Activated CD4-positive, alpha-beta T cell treated with anti-CD3 and anti-CD28 coated beads, Interleukin-2, amount 50 U/mL, for 16 hours (primary cell): ENCODE measurements around the gene IFT88.

Experiments used
- DNase-seq: peaks from one replicate; pipeline ENCODE4 v3.0.0-alpha.2; 2020

Gene IFT88

GRCh38 chr13:20696073-20696472 lies 129.1 kb downstream of the IFT88 start:
- no peak for DNase-seq

GRCh38 chr13:20699715-20700114 lies 132.8 kb downstream of the IFT88 start:
- DNase-seq: no peak

- DNase-seq: no peak
Measured at GRCh38 chr13:20700288-20700687, 133.3 kb downstream of the IFT88 start.

- DNase-seq: no peak
Measured at GRCh38 chr13:20701461-20701860, 134.5 kb downstream of the IFT88 start.

- DNase-seq: no peak
Measured at GRCh38 chr13:20702530-20702914, 135.6 kb downstream of the IFT88 start.

- peak; percentile 22 for DNase-seq
Measured at GRCh38 chr13:20702915-20703779, 136.2 kb downstream of the IFT88 start, which contains the start of gene IL17D. TSS of gene IL17D (plus strand) at chr13:20703699. CDS start at chr13:20704002, 303 bp downstream.

- peak; percentile 66 for DNase-seq
Measured at GRCh38 chr13:20703780-20704458, 137.0 kb downstream of the IFT88 start.

- no peak for DNase-seq
Measured at GRCh38 chr13:20704459-20705069, 137.6 kb downstream of the IFT88 start.

GRCh38 chr13:20706661-20707060 lies 139.7 kb downstream of the IFT88 start:
- no peak for DNase-seq

GRCh38 chr13:20708216-20708615 lies 141.3 kb downstream of the IFT88 start:
- DNase-seq: no peak

GRCh38 chr13:20709369-20709768 lies 142.4 kb downstream of the IFT88 start:
- DNase-seq: no peak

GRCh38 chr13:20709782-20710181 lies 142.8 kb downstream of the IFT88 start:
- no peak for DNase-seq

GRCh38 chr13:20711301-20712044 lies 144.5 kb downstream of the IFT88 start:
- no peak for DNase-seq

GRCh38 chr13:20713014-20713376 lies 146.0 kb downstream of the IFT88 start:
- no peak for DNase-seq

GRCh38 chr13:20713751-20714150 lies 146.8 kb downstream of the IFT88 start:
- DNase-seq: no peak

- no peak for DNase-seq
Measured at GRCh38 chr13:20714161-20714560, 147.2 kb downstream of the IFT88 start.

- no peak for DNase-seq
Measured at GRCh38 chr13:20714563-20715329, 147.8 kb downstream of the IFT88 start.

GRCh38 chr13:20715330-20715712 lies 148.4 kb downstream of the IFT88 start:
- DNase-seq: no peak

GRCh38 chr13:20716951-20717350 lies 150.0 kb downstream of the IFT88 start:
- DNase-seq: no peak

GRCh38 chr13:20717581-20718542 lies 150.9 kb downstream of the IFT88 start:
- DNase-seq: no peak

- DNase-seq: no peak
Measured at GRCh38 chr13:20718958-20719566, 152.1 kb downstream of the IFT88 start.
